Gastrocnemius medialis (tissue), 4 donors: ENCODE data around the gene BLACAT1.

ENCODE experiments used
- POLR2A ChIP-seq, 2 donors: fragments of 450-650 bp; IDR thresholded peaks; one replicate each; pipeline ENCODE4 v1.6.1; 2017; ENCODE audit warnings: antibody characterized with exemption in 2 of 2, mild to moderate bottlenecking in 2 of 2, moderate library complexity in 2 of 2
- TF ChIP-seq, protein P1 (sequence below), 5 experiments: fragments of 450-650 bp in 3 of 5; fragments of 200-600 bp in 2 of 5; sonication (generic) in 2 of 5; IDR thresholded peaks in 4 of 5; conservative IDR thresholded peaks in 1 of 5; 1 replicate in 4 of 5; 2 replicates in 1 of 5; pipeline ENCODE4 v1.5.1; 2016 to 2019; ENCODE audit warnings: antibody characterized with exemption in 5 of 5, mild to moderate bottlenecking in 3 of 5, moderate library complexity in 3 of 5

DNA sequence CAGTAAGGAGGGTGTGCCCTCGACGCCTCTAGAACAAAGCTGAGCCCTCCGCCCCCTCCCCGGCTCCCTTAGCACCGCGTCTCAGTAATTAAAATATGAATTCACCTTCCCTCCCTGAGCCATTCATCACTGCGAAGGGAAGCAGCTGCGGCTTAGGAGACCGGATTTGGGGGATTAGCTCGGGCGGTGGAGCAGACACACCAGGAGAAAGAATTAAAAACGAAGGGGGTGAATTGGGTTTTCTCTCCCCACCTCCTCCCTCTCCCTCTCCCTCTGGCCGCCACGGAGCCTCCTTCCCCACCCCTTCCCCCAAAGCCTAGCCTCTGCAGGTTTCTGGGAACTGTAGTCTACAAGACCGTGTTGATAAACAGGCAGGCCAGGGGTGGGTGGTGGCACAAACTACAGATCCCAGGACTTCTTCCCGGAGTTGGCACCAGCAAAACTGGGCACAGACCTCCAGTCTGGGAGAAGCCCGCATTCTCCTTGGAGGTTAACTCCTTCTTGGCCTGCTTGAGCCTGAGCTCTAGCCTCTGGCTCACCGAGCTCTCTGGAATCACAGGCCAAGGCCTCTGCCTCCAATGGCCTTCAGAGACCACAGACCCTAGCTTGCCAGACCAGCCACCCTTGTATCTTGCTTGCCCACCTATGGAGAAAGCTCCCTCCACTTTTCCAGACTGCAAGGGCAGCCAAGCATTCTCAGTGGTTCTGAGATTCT is 10.8 kb downstream of the BLACAT1 start:
- TF ChIP-seq POLR2A (IDR thresholded peaks at IDR 0.05), result no peak
- TF ChIP-seq, protein P1, sequence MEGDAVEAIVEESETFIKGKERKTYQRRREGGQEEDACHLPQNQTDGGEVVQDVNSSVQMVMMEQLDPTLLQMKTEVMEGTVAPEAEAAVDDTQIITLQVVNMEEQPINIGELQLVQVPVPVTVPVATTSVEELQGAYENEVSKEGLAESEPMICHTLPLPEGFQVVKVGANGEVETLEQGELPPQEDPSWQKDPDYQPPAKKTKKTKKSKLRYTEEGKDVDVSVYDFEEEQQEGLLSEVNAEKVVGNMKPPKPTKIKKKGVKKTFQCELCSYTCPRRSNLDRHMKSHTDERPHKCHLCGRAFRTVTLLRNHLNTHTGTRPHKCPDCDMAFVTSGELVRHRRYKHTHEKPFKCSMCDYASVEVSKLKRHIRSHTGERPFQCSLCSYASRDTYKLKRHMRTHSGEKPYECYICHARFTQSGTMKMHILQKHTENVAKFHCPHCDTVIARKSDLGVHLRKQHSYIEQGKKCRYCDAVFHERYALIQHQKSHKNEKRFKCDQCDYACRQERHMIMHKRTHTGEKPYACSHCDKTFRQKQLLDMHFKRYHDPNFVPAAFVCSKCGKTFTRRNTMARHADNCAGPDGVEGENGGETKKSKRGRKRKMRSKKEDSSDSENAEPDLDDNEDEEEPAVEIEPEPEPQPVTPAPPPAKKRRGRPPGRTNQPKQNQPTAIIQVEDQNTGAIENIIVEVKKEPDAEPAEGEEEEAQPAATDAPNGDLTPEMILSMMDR (IDR thresholded peaks at IDR 0.05 in 4 of 5, conservative IDR thresholded peaks at IDR 0.05 in 1 of 5), result no peak
